ENCODE results near the gene PANK4.
"Not testable (repeated sequence)": the region's sequence is repeated elsewhere in the genome, so short reads cannot be mapped to it uniquely, and the experiment has no call there.

The PANK4 gene

GRCh38 chr1:2525920-2526823, at the start of gene PANK4:
Gene PANK4, minus strand, starts transcription at chr1:2526596. Its CDS starts 9 bp downstream, at chr1:2526587.
- DNase-seq, result peak; percentile 94

DNA sequence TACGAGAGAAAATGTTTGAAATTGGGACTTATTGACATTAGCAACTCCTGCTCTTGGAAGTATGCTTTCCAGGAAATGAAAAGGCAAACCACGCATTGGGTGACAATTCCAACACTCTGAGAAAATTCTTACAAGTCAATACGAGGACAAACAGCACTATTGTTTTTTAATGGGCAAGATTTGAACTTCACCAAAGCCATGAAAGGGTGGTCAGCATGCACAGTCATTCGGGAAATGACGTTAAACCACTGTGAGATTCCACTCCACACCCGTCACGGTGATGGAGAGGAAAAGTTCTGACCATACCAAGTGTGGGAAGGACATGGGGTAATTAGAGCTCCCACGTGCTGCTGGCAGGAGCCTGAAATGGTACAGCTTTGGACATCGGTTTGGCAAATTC, 48.0 kb upstream of the PANK4 start:
- no peak for DNase-seq

GRCh38 chr1:2573250-2573920, 47.0 kb upstream of the PANK4 start:
- no peak for DNase-seq

- no peak for DNase-seq
Measured at GRCh38 chr1:2571348-2571747, 45.0 kb upstream of the PANK4 start.

DNA sequence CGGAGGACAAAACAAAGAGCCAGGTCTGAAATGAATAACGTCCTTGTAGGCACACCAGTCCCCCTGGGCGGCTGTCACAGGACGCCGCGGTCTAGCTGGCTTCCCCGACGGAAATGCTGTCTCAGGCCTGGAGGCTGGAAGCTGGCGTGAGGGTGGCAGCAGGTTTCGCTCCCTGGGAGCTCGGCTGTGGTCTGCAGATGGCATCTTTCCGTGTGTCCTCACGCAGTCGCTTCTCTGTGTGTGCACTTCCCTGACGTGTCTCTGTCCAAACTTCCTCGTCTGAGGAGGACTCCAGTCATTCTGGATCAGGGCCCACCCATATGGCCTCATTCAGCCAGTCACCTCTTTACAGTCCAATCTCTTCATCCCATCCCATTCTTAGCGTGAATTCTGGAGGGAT, 43.9 kb upstream of the PANK4 start:
- no peak for DNase-seq

GRCh38 chr1:2569703-2570102, 43.3 kb upstream of the PANK4 start:
- not testable (repeated sequence) for DNase-seq

- DNase-seq, result no peak
Measured at GRCh38 chr1:2569060-2569459, 42.7 kb upstream of the PANK4 start.

- not testable (repeated sequence) for DNase-seq
Measured at GRCh38 chr1:2568187-2568816, 41.9 kb upstream of the PANK4 start.

DNA sequence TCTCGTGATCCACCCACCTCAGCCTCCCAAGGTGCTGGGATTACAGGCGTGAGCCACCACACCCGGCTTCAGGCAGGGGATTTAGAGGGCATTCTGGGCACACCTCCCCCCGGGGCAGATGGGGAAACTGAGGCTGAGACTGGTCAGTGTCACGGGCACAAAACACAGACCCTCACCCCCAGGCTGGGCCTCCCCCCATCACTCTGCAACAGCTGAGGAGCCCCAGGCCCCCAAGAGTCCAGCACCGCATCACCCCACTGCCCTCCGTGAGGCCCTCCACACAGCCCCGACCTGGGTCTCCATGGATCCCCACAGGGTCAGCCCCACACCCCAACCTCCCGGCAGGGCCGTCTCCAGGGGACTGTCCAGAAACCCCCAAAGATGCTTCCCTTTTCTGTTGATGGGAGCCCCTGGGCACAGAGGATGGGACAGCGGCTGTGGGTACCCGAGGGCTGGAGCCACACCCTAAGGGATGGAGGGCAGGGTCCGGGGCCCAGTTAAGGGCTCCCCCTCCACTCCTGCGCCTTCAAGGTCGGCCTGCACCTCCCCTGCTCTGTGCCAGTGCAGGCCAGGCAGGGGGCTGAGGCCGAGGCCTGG, 40.8 kb upstream of the PANK4 start:
- no peak for DNase-seq

GRCh38 chr1:2566101-2567045, 40.0 kb upstream of the PANK4 start:
- no peak for DNase-seq

GRCh38 chr1:2564815-2565374, 38.5 kb upstream of the PANK4 start:
- DNase-seq, result peak; percentile 25

GRCh38 chr1:2564006-2564814, 37.8 kb upstream of the PANK4 start:
- no peak for DNase-seq

DNA sequence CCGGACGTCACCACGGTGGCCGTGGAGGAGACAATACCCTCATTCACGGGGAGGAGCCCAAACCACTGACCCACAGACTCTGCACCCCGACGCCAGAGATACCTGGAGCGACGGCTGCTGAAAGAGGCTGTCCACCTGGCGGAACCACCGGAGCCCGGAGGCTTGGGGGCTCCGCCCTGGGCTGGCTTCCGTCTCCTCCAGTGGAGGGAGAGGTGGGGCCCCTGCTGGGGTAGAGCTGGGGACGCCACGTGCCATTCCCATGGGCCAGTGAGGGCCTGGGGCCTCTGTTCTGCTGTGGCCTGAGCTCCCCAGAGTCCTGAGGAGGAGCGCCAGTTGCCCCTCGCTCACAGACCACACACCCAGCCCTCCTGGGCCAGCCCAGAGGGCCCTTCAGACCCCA, 36.8 kb upstream of the PANK4 start:
- no peak for DNase-seq

DNA sequence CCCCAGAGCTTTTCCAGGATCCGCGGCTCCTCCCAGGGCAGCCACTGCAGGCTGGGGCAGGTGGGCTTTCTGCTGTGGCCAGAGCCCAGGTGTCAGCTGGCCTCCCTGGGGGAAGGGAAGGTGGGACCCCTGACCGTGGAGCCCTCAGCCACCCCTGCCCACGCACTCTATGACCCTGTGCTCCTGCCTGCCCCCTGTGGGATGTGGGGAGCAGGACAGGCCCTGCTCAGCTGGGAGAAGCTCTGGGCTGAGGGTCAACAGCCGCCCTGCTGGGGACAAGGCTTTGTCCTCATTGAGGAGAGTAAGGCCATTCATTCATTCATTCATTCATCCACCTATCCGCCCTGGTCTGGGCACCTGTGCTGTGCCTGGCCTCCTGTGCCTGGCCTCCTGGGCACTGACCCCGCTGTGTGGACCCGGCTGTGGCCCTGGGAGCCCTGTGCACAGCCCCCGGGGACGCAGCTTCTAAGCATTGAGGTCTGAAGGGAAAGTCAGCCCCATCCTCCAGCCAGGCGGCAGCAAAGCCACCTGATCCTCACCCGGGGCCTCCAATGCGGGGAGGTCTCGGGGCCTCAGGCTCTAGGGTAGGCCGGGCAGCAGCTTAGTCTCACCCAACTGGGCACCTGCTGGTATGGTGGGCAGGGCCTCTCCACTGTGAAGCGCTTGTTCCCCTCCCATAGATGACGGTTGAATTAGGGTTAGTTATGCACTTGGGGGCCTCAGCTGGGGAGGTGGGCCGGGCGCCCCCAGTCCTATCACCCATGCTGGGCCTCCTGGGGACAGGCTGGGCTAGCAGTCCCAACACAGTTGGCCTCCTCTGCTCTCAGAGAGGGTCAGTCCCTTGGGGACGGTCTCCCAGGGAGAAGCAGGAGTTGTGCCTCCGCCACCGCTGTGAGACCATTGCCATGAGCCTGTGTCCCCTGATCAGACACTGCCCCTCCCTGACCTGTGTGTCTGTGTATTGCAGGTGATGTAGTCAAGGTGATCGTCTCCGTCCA, 35.8 kb upstream of the PANK4 start:
- no peak for DNase-seq

DNA sequence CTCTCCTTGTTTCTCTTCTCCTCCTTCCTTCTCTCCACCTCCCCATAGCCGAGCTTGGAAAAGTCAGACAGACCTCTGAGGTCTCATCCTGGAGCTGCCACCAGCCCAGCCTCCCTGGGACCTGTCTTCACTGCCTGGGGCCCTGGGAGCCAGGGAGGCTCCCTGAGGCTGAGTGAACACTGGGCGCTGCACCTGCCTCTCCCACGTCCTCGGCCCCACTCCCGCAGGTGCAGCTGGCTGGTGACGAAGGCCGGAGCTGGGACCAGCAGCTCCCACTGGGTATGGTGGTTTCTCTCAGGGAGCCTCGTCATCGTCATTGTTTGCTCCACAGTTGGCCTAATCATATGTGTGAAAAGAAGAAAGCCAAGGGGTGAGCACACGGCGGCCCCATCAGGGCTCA, 35.0 kb upstream of the PANK4 start:
- DNase-seq, result peak; percentile 18

DNA sequence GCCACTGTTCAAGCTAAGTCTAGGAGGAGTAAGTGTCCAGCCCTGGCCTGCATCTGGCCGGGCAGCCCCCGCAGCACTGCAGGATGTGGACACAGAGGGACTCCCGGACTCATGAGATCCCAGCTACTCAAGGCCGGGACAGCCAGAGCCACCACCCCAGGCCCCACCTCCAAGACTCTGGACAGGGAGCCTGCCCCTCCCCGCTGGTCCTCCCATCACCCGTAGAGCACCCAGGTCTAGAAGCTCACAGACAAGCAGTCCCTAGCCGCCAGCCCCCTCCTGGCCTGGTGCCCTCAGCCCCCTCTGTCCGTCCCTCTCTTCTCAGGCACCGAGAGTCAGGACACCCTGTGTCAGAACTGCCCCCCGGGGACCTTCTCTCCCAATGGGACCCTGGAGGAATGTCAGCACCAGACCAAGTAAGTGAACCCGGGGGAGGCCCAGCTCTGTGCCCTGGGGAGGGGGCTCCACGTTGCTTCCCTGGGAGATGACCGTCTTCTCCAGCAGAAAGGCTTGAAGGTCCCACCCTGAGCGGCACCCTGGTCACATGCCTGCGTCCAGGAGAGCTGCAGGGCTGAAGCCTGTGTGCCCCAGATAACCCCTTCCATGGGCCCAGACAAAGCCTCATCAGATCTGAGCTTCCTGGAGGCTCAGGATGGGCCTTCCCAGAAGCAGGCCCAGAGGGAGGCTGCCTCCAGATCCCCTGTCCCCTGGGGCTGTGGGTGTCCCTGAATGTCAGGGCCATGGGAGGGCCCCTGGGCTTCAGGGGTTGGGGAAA, 34.1 kb upstream of the PANK4 start:
- DNase-seq, result no peak

GRCh38 chr1:2559509-2560298, 33.3 kb upstream of the PANK4 start:
- DNase-seq, result no peak

DNA sequence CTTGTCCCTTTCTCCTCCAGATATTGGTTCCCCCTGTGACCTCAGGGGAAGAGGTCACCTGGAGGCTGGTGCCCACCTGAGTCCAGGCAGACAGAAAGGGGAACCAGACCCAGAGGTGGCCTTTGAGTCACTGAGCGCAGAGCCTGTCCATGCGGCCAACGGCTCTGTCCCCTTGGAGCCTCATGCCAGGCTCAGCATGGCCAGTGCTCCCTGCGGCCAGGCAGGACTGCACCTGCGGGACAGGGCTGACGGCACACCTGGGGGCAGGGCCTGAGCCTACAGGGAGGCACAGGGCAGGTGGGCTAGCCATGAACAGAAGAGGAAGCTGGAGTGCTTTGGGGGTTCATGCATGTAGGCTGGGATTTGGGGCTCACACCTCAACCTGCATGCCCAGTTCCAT, 32.5 kb upstream of the PANK4 start:
- no peak for DNase-seq

Data from NCI-H69 (cell line).